SK-N-SH (cell line): ENCODE results near the gene IPCEF1. TPM values are rescaled to one million over a fixed set of nuclear protein-coding genes. Genes with fewer than 3 reads are reported as not detected.

Experiments
- CTCF ChIA-PET: fragments of 300-600, 350-600 bp; formaldehyde crosslinking; extraction: SDS; loops from one replicate; lab custom pipeline; 2021; lab: Yijun Ruan, JAX
- POLR2A ChIA-PET: fragments of 350-600 bp; sonication (Branson Sonifier 250); formaldehyde crosslinking; extraction: SDS; loops from one replicate; lab custom pipeline; 2020; ENCODE audit warnings: antibody characterized with exemption, inconsistent platforms; lab: Yijun Ruan, JAX
- DNase-seq: peaks from one replicate; pipeline ENCODE4 v3.0.0; 2012
- H2AFZ ChIP-seq: fragments of 200-600 bp; sonication (generic); 2 replicates; pipeline ENCODE4 v1.8.1; 2016; ENCODE audit warnings: antibody characterized with exemption, mild to moderate bottlenecking, low read depth
- H3F3A ChIP-seq: fragments of 200-600 bp; sonication (generic); replicated peaks from 2 replicates; pipeline ENCODE3; 2016; ENCODE audit warnings: antibody characterized with exemption, mild to moderate bottlenecking; ENCODE audit not compliant: insufficient read depth
- H3K27ac ChIP-seq, 2 experiments: fragments of 200-500 bp in 1 of 2; fragments of 200-600 bp in 1 of 2; sonication (Bioruptor generic) in 1 of 2; sonication (generic), shearing (Covaris generic) in 1 of 2; 2 replicates each; pipeline versions ENCODE4 v1.5.1 to v1.6.1; 2014 to 2016; ENCODE audit warnings: low read depth in 2 of 2, inconsistent platforms in 1 of 2, low read length in 1 of 2, mild to moderate bottlenecking in 1 of 2, mixed read lengths in 1 of 2
- H3K27me3 ChIP-seq: fragments of 200-600 bp; sonication (generic), shearing (Covaris generic); 2 replicates; pipeline ENCODE4 v1.6.1; 2016; ENCODE audit warnings: mixed run types; ENCODE audit not compliant: insufficient read depth
- H3K36me3 ChIP-seq, 2 experiments: fragments of 200-500 bp in 1 of 2; fragments of 200-600 bp in 1 of 2; sonication (Bioruptor generic) in 1 of 2; sonication (generic) in 1 of 2; replicated peaks in 1 of 2; 2 replicates each; pipeline versions ENCODE3 to v1.5.1; 2014 to 2016; ENCODE audit warnings: low read length in 1 of 2, mild to moderate bottlenecking in 1 of 2; ENCODE audit not compliant: insufficient read depth in 2 of 2, control insufficient read depth in 1 of 2
- H3K4me1 ChIP-seq, 2 experiments: fragments of 200-500 bp in 1 of 2; fragments of 200-600 bp in 1 of 2; sonication (Bioruptor generic) in 1 of 2; sonication (generic), shearing (Covaris generic) in 1 of 2; 2 replicates each; pipeline versions ENCODE4 v1.5.1 to v1.6.1; 2014 to 2016; ENCODE audit warnings: low read depth in 1 of 2, low read length in 1 of 2, mixed run types in 1 of 2; ENCODE audit not compliant: insufficient read depth in 2 of 2, control insufficient read depth in 1 of 2
- H3K4me2 ChIP-seq: fragments of 200-600 bp; sonication (generic), shearing (Covaris generic); 2 replicates; pipeline ENCODE4 v1.6.1; 2017; ENCODE audit warnings: mixed run types
- H3K4me3 ChIP-seq, 2 experiments: fragments of 200-500 bp in 1 of 2; fragments of 200-600 bp in 1 of 2; sonication (Bioruptor generic) in 1 of 2; sonication (generic), shearing (Covaris generic) in 1 of 2; 2 replicates each; pipeline versions ENCODE4 v1.5.1 to v1.8.1; 2014 to 2016; ENCODE audit warnings: low read depth in 2 of 2, inconsistent platforms in 1 of 2, low read length in 1 of 2, mild to moderate bottlenecking in 1 of 2, mixed read lengths in 1 of 2, moderate library complexity in 1 of 2
- H3K79me2 ChIP-seq: fragments of 200-600 bp; sonication (generic); 2 replicates; pipeline ENCODE4 v1.8.1; 2017; ENCODE audit warnings: mild to moderate bottlenecking; ENCODE audit not compliant: insufficient read depth
- H3K9ac ChIP-seq: fragments of 200-600 bp; sonication (generic); 2 replicates; pipeline ENCODE4 v1.6.1; 2017; ENCODE audit warnings: mixed run types
- H3K9me2 ChIP-seq: fragments of 200-600 bp; sonication (generic); 2 replicates; pipeline ENCODE4 v1.6.1; 2017; ENCODE audit warnings: mixed run types
- H3K9me3 ChIP-seq: fragments of 200-600 bp; sonication (generic); 2 replicates; pipeline ENCODE4 v1.6.1; 2017; ENCODE audit warnings: mixed run types, mild to moderate bottlenecking, moderate library complexity
- H4K20me1 ChIP-seq: fragments of 200-600 bp; sonication (generic); 2 replicates; pipeline ENCODE4 v1.6.1; 2017; ENCODE audit warnings: mild to moderate bottlenecking, mixed run types; ENCODE audit not compliant: insufficient read depth
- ELF1 ChIP-seq: IDR thresholded peaks from 2 replicates; pipeline ENCODE4 v1.4.0; 2012
- EP300 ChIP-seq, 2 experiments: IDR thresholded peaks; 2 replicates each; pipeline versions ENCODE4 v1.4.0 to v1.6.1; 2012; ENCODE audit warnings: borderline replicate concordance in 1 of 2, low read depth in 1 of 2, low read length in 1 of 2
- FOSL2 ChIP-seq: IDR thresholded peaks from 2 replicates; pipeline ENCODE4 v1.4.0; 2012; ENCODE audit warnings: low read depth, mild to moderate bottlenecking, moderate library complexity, borderline replicate concordance
- FOXM1 ChIP-seq: IDR thresholded peaks from 2 replicates; pipeline ENCODE4 v1.4.0; 2012; ENCODE audit warnings: low read depth, mild to moderate bottlenecking
- GATA2 ChIP-seq: sonication (generic); formaldehyde crosslinking; IDR thresholded peaks from 2 replicates; pipeline ENCODE4 v1.5.0; 2020; ENCODE audit warnings: mild to moderate bottlenecking, missing genetic modification reagents
- MEF2A ChIP-seq: IDR thresholded peaks from 2 replicates; pipeline ENCODE4 v1.4.0; 2012; ENCODE audit warnings: low read depth, borderline replicate concordance
- MXI1 ChIP-seq: IDR thresholded peaks from 2 replicates; pipeline ENCODE4 v1.6.1; 2012; ENCODE audit warnings: mild to moderate bottlenecking, low read depth, low read length, improper control_type of control experiment
- NRF1 ChIP-seq: IDR thresholded peaks from 2 replicates; pipeline ENCODE4 v1.6.1; 2012; ENCODE audit warnings: low read depth, mild to moderate bottlenecking, low read length
- PBX3 ChIP-seq: IDR thresholded peaks from 2 replicates; pipeline ENCODE4; 2012
- POLR2AphosphoS5 ChIP-seq: IDR thresholded peaks from 2 replicates; pipeline ENCODE4 v1.6.1; 2012; ENCODE audit warnings: low read depth, low read length
- RAD21 ChIP-seq: IDR thresholded peaks from 2 replicates; pipeline ENCODE4 v1.6.1; 2012; ENCODE audit warnings: mild to moderate bottlenecking, low read length
- RCOR1 ChIP-seq: fragments of 150-350 bp; IDR thresholded peaks from 2 replicates; pipeline ENCODE4 v1.6.1; 2017; ENCODE audit warnings: antibody characterized with exemption, low read length
- RFX5 ChIP-seq: IDR thresholded peaks from 2 replicates; pipeline ENCODE4 v1.6.1; 2012; ENCODE audit warnings: mild to moderate bottlenecking, improper control_type of control experiment, low read length
- RXRA ChIP-seq: IDR thresholded peaks from 2 replicates; pipeline ENCODE4 v1.4.0; 2012; ENCODE audit warnings: low read depth, mild to moderate bottlenecking, borderline replicate concordance
- SIN3A ChIP-seq: IDR thresholded peaks from 2 replicates; pipeline ENCODE4 v1.6.1; 2012; ENCODE audit warnings: low read depth, mild to moderate bottlenecking, low read length, moderate library complexity, borderline replicate concordance
- WGBS: methylation state at CpG from one replicate; pipeline ENCODE4 v1.1.6; 2017; ENCODE audit warnings: low lambda C conversion rate; 5-methylcytosine and 5-hydroxymethylcytosine counted together
- polyA plus RNA-seq, 3 experiments: library from polyadenylated mRNA; depleted of rRNA; stranded (reverse); fragments of >200 nt; gene quantifications; 2 replicates each; pipeline ENCODE4 v1.2.3, GENCODE V29; 2012
- TF ChIP-seq, protein P1 (sequence below): fragments of 150-350 bp; IDR thresholded peaks from 2 replicates; pipeline ENCODE4 v1.6.1; 2017; ENCODE audit warnings: antibody characterized with exemption, low read length, low read depth, borderline replicate concordance
- TF ChIP-seq, protein P2 (sequence below): IDR thresholded peaks from 2 replicates; pipeline ENCODE4 v1.6.1; 2012; ENCODE audit warnings: mild to moderate bottlenecking, low read depth, low read length, moderate library complexity

Gene IPCEF1
- polyA plus RNA-seq, 1 of the 3 experiments (the other 2 are of a cell fraction), result not detected

DNA sequence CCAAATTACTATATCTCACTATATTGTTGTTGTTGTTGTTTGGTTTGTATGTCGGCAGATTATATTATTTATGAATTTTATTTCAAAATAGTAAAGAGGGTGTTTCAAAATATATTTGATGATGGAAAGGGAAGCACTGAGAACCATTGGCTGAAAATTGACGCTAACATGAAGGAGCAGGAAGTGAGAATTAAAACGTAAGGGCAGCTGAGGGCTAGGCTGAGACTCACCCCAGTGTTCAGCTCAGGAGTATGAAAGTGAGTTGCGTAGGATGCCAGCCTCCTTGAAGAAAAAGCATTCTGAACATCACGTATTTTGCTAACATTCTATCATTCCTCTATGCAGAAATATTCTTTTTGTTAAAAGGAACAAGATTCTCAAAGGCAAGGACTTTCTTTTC, 10.7 kb upstream of the IPCEF1 start:
- no peaks in the 10 kb centered on the region for H4K20me1 ChIP-seq
- DNase-seq, result no peak
- no peaks in the 10 kb centered on the region; a peak in 1 of 4 replicates for H3K4me1 ChIP-seq
- H3F3A ChIP-seq, result no peaks in the 10 kb centered on the region
- H3K9me2 ChIP-seq, result no peaks in the 10 kb centered on the region
- no peak overlapping the region for H3K9ac ChIP-seq
- H3K36me3 ChIP-seq, result no peaks in the 10 kb centered on the region
- TF ChIP-seq RCOR1 (no peak), POLR2AphosphoS5 (no peak), FOXM1 (no peak), RFX5 (no peak), RXRA (no peak), NRF1 (no peak), GATA2 (CRISPR knock-in tag) (no peak), ELF1 (no peak), SIN3A (no peak), MXI1 (no peak), RAD21 (no peak), EP300 (IDR thresholded peaks at IDR 0.05; ENCODE audit: borderline replicate concordance in 1 of 2, low read depth in 1 of 2, low read length in 1 of 2) (no peak), FOSL2 (no peak), PBX3 (no peak), MEF2A (no peak)
- TF ChIP-seq, protein P1, sequence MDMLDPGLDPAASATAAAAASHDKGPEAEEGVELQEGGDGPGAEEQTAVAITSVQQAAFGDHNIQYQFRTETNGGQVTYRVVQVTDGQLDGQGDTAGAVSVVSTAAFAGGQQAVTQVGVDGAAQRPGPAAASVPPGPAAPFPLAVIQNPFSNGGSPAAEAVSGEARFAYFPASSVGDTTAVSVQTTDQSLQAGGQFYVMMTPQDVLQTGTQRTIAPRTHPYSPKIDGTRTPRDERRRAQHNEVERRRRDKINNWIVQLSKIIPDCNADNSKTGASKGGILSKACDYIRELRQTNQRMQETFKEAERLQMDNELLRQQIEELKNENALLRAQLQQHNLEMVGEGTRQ, result no peak
- TF ChIP-seq, protein P2, sequence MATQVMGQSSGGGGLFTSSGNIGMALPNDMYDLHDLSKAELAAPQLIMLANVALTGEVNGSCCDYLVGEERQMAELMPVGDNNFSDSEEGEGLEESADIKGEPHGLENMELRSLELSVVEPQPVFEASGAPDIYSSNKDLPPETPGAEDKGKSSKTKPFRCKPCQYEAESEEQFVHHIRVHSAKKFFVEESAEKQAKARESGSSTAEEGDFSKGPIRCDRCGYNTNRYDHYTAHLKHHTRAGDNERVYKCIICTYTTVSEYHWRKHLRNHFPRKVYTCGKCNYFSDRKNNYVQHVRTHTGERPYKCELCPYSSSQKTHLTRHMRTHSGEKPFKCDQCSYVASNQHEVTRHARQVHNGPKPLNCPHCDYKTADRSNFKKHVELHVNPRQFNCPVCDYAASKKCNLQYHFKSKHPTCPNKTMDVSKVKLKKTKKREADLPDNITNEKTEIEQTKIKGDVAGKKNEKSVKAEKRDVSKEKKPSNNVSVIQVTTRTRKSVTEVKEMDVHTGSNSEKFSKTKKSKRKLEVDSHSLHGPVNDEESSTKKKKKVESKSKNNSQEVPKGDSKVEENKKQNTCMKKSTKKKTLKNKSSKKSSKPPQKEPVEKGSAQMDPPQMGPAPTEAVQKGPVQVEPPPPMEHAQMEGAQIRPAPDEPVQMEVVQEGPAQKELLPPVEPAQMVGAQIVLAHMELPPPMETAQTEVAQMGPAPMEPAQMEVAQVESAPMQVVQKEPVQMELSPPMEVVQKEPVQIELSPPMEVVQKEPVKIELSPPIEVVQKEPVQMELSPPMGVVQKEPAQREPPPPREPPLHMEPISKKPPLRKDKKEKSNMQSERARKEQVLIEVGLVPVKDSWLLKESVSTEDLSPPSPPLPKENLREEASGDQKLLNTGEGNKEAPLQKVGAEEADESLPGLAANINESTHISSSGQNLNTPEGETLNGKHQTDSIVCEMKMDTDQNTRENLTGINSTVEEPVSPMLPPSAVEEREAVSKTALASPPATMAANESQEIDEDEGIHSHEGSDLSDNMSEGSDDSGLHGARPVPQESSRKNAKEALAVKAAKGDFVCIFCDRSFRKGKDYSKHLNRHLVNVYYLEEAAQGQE, result no peak
- POLR2A ChIA-PET, result no interaction called here
- H3K27me3 ChIP-seq, result no peaks in the 10 kb centered on the region
- H3K79me2 ChIP-seq, result no peaks in the 10 kb centered on the region
- no peak overlapping the region for H2AFZ ChIP-seq
- H3K4me2 ChIP-seq, result no peak overlapping the region
- H3K27ac ChIP-seq, result no peak overlapping the region
- 90% methylated on average over 5 of the region's 5 CpGs for WGBS
- no peak overlapping the region for H3K4me3 ChIP-seq
- no peaks in the 10 kb centered on the region for H3K9me3 ChIP-seq
- CTCF ChIA-PET, result interaction anchor here (1.0 to 1.8 kb wide), 2 partner anchors 21 to 133 kb away, joined by 3 to 5 read pairs; no protein-coding TSS in a partner anchor
